Measurements from ENCODE around the gene DNTT.

DNTT gene

DNA sequence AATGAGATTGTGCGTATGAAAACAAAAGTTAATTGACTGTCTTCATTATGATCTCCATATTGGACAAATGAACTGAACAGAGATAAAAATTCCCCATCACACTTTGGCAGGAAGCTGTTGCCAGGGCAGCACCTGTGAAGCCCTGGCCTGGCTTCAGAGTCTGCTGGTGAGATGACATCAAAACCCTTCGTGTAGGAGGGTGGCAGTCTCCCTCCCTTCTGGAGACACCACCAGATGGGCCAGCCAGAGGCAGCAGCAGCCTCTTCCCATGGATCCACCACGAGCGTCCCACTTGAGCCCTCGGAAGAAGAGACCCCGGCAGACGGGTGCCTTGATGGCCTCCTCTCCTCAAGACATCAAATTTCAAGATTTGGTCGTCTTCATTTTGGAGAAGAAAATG lies at the start of gene DNTT:
TSS of gene DNTT (plus strand) at position 205 of the 400 bp plus-strand sequence. CDS start at position 269, 64 bp downstream.
- H3K27ac ChIP-seq: no peak within 1 kb of the TSS

DNA sequence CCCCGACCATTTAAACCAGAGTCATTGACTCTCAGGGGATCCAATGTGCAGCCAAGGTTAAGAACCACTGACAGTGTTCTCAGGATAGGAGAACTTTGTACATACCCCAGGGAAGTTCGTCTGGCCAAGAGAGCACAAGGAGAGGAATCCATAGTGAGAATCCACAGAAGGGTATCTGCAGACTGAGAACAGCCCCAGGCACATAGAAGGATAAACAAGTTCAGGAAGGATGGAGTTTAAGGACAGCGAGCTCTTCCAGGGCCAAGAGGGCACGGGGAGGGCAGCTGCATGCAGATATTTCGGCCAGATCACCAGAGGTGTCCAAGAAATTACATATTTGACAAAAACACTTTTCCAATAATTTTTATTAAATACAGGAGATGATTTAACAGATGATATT lies 49.3 kb upstream of the DNTT start:
- H3K27ac ChIP-seq: no peak overlapping the region
- TF ChIP-seq ZFX (IDR thresholded peaks at IDR 0.05): no peak
- TF ChIP-seq, protein P1, sequence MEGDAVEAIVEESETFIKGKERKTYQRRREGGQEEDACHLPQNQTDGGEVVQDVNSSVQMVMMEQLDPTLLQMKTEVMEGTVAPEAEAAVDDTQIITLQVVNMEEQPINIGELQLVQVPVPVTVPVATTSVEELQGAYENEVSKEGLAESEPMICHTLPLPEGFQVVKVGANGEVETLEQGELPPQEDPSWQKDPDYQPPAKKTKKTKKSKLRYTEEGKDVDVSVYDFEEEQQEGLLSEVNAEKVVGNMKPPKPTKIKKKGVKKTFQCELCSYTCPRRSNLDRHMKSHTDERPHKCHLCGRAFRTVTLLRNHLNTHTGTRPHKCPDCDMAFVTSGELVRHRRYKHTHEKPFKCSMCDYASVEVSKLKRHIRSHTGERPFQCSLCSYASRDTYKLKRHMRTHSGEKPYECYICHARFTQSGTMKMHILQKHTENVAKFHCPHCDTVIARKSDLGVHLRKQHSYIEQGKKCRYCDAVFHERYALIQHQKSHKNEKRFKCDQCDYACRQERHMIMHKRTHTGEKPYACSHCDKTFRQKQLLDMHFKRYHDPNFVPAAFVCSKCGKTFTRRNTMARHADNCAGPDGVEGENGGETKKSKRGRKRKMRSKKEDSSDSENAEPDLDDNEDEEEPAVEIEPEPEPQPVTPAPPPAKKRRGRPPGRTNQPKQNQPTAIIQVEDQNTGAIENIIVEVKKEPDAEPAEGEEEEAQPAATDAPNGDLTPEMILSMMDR (conservative IDR thresholded peaks at IDR 0.05): no peak

More for the DNA sequence above, at the start of gene DNTT:
- TF ChIP-seq, protein P1 (conservative IDR thresholded peaks at IDR 0.05): no peak
- no peak for TF ChIP-seq ZFX (IDR thresholded peaks at IDR 0.05)

DNA sequence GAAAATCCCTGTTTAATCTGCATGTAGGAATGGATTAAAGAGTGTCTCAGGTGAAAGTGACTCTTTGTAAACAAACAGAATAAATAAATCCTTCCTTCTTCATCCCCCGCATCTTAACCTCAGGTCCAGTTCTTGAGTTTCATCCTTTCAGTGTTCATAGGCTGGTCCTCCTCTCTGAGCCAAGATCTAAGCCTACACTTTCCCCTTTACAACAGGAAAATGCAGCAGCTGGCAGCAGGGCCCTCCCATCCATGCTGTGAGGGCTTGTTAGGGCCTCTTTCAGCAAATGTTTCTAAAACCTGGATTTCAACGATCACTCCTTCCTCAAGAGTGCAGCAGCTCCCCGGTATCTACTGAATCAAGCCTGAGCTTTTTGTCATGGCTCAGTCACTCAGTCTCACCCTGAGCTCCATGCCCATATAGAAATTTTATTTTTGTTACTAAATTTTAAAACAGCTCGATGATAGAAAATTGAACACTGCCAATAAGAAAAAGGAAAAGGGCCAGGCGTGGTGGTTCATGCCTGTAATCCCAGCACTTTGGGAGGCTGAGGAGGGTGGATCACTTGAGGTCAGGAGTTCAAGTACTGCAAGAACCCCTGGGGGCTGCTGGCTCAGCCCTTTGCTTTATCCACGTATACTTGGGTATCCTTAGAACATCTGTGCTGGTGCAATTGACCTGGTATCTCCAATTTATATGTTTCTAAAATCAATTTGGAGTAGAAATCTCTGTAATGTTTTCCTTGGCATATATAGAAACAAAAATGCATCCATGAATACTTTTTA lies 48.5 kb upstream of the DNTT start:
- H3K27ac ChIP-seq: no peak overlapping the region
- TF ChIP-seq, protein P1 (conservative IDR thresholded peaks at IDR 0.05): no peak
- TF ChIP-seq ZFX (IDR thresholded peaks at IDR 0.05): no peak

DNA sequence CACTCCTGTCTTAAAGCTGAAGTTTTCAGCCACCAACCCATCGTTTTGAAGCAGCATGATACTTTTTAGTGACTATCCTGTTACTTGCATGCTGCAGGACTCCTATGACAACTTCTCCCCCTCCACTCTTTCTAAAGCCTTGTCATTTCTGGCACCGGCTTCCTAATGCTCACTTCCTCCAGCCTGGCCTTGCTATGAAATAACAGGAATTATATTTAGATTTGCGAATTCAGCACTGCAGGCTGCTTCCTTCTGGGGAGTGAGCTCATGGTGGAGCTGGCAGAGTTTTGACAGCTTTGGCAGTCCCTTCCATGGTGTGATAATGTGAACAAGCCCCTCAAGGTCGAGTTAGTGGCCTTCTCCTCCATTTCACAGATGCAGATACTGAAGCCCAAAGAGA lies 46.3 kb upstream of the DNTT start:
- TF ChIP-seq, protein P1 (conservative IDR thresholded peaks at IDR 0.05): no peak
- no peak for TF ChIP-seq ZFX (IDR thresholded peaks at IDR 0.05)
- H3K27ac ChIP-seq: no peak overlapping the region

DNA sequence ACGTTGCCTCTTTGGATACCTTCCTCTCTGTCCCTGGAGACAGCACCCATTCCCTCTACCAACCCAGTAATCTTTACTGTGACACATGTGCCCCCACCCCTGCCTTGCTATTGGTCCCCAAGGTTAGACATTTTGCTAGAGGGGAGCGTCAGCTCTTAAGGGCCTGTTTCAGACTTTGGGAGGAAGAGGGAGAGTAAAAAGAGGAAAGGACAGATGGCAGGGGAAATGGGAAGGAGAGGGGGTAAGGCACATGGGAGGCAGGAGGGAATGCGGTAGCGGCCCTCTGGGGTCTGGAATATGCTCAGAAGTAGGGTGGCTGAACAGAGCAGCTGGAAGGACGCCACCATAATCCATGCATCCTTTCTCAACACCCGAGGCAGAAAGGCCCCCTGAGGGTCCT lies 45.1 kb upstream of the DNTT start:
- TF ChIP-seq ZFX (IDR thresholded peaks at IDR 0.05): no peak
- TF ChIP-seq, protein P1 (conservative IDR thresholded peaks at IDR 0.05): no peak
- H3K27ac ChIP-seq: no peak overlapping the region

DNA sequence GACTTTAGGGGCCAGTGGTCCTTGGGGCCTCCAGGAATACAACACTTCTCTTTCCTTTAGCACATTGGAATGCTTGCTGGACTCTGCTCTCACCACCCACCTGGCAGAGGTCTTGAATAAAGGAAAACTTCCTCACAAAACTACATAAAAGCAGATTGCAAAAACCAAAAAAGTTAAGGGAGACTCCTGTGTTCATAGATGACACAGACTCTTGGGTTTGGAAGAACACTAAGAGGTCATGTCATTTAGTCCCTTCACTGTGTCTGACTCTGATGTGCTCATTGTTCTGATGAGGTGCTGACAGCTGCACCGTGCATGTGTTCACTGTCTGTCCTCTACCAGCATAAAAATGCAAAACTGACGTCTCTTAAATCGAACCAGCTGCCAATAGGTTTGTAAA lies 44.2 kb upstream of the DNTT start:
- TF ChIP-seq, protein P1 (conservative IDR thresholded peaks at IDR 0.05): no peak
- no peak for TF ChIP-seq ZFX (IDR thresholded peaks at IDR 0.05)
- H3K27ac ChIP-seq: no peak overlapping the region

DNA sequence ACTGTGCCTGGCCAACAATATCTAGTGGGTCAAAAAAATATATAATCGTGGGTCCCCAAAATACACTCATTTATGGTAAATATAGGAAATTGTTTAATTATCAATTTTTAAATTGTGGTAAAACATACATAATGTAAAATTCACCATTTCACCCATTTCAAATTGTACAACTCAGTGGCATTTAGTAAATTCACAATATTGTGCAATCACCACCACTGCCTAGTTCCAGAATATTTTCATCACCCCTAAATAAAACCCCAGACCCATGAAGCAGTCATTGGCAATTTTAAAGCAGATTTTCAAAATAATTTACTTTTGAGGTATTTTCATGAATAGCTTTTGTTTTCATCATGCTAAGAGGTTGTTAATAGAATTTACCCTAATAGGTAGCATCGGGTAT lies 43.1 kb upstream of the DNTT start:
- TF ChIP-seq ZFX (IDR thresholded peaks at IDR 0.05): no peak
- TF ChIP-seq, protein P1 (conservative IDR thresholded peaks at IDR 0.05): no peak
- H3K27ac ChIP-seq: no peak overlapping the region

All from C4-2B (cell line).